Endothelial cell of umbilical vein (primary cell): ENCODE data around the gene GPR78. TPM values are rescaled to one million over a fixed set of nuclear protein-coding genes. Genes with fewer than 3 reads are reported as not detected.

ENCODE experiments used
- BruUV-seq: library from RNA; stranded (reverse); fragments of 400-500 nt; replicated peaks from 2 replicates; lab custom pipeline; 2021; lab: Mats Ljungman, UMichigan
- CTCF ChIA-PET: fragments of 300-600, 350-600 bp; sonication (Branson Sonifier 250); formaldehyde crosslinking; loops from one replicate; lab custom pipeline; 2021; ENCODE audit warnings: antibody characterized with exemption, inconsistent platforms; lab: Charles Lee
- POLR2A ChIA-PET: fragments of 300-600, 350-600 bp; sonication (Branson Sonifier 250); formaldehyde crosslinking; loops from one replicate; lab custom pipeline; 2021; ENCODE audit warnings: antibody characterized with exemption, inconsistent platforms; lab: Charles Lee
- DNase-seq: peaks from one replicate; pipeline ENCODE4 v3.0.0-alpha.2; 2011; ENCODE audit warnings: low read depth, low spot score
- FAIRE-seq: peaks from 2 replicates; lab custom pipeline; 2011; peaks lifted over from hg19 to GRCh38; lab: Jason Lieb, UNC
- H2AFZ ChIP-seq: 2 replicates; pipeline ENCODE4 v1.6.0; 2012; ENCODE audit warnings: low read depth, low read length, control low read depth, inconsistent platforms
- H3K27ac ChIP-seq: 2 replicates; pipeline ENCODE4 v1.5.1; 2011; ENCODE audit warnings: low read depth, mild to moderate bottlenecking, control low read depth, low read length, moderate library complexity; ENCODE audit not compliant: insufficient read depth
- H3K27me3 ChIP-seq, 2 experiments: 2 replicates each; pipeline versions ENCODE4 v1.6.0 to v1.6.1; 2011; ENCODE audit warnings: low read length in 2 of 2, mixed read lengths in 1 of 2; ENCODE audit not compliant: control insufficient read depth in 2 of 2, insufficient read depth in 2 of 2
- H3K36me3 ChIP-seq, 2 experiments: 2 replicates in 1 of 2; 3 replicates in 1 of 2; pipeline ENCODE4 v1.5.1; 2011; ENCODE audit warnings: low read length in 2 of 2, mild to moderate bottlenecking in 1 of 2, moderate library complexity in 1 of 2; ENCODE audit not compliant: control insufficient read depth in 2 of 2, insufficient read depth in 2 of 2; ENCODE audit errors: extremely low read depth in 1 of 2
- H3K4me1 ChIP-seq: 3 replicates; pipeline ENCODE4 v1.5.1; 2011; ENCODE audit warnings: mild to moderate bottlenecking, low read length; ENCODE audit not compliant: control insufficient read depth, insufficient read depth; ENCODE audit errors: extremely low read depth
- H3K4me2 ChIP-seq: 2 replicates; pipeline ENCODE4 v1.6.1; 2011; ENCODE audit warnings: low read length, control low read depth, mixed read lengths; ENCODE audit not compliant: insufficient read depth
- H3K4me3 ChIP-seq, 3 experiments: fragments of 200-600 bp in 1 of 3; sonication (generic), shearing (Covaris generic) in 1 of 3; replicated peaks in 1 of 3; 2 replicates each; pipeline ENCODE4 v1.5.1; 2011 to 2016; ENCODE audit warnings: control low read depth in 3 of 3, low read length in 3 of 3, mild to moderate bottlenecking in 2 of 3, inconsistent platforms in 1 of 3, low read depth in 1 of 3, moderate library complexity in 1 of 3; ENCODE audit not compliant: insufficient read depth in 1 of 3
- H3K79me2 ChIP-seq: 2 replicates; pipeline ENCODE4 v1.6.0; 2012; ENCODE audit warnings: low read length, inconsistent platforms; ENCODE audit not compliant: control insufficient read depth, insufficient read depth
- H3K9ac ChIP-seq: replicated peaks from 2 replicates; pipeline ENCODE3; 2011; ENCODE audit warnings: low read length, control low read depth; ENCODE audit not compliant: insufficient read depth; ENCODE audit errors: extremely low read depth
- H3K9me1 ChIP-seq: replicated peaks from 3 replicates; pipeline ENCODE4 v1.6.0; 2011; ENCODE audit warnings: mild to moderate bottlenecking, low read length; ENCODE audit not compliant: control insufficient read depth, insufficient read depth; ENCODE audit errors: extremely low read depth
- H3K9me3 ChIP-seq: replicated peaks from 2 replicates; pipeline ENCODE4 v1.5.1; 2012; ENCODE audit warnings: low read length, inconsistent platforms; ENCODE audit not compliant: control insufficient read depth, insufficient read depth
- H4K20me1 ChIP-seq: replicated peaks from 2 replicates; pipeline ENCODE3; 2011; ENCODE audit warnings: mild to moderate bottlenecking, low read length; ENCODE audit not compliant: control insufficient read depth, insufficient read depth; ENCODE audit errors: extremely low read depth
- CTCF ChIP-seq, 2 donors: IDR thresholded peaks; 1 replicate in 1 of 2; 2 replicates in 1 of 2; pipeline ENCODE4 v1.5.1; 2011; ENCODE audit warnings: low read length in 2 of 2, mild to moderate bottlenecking in 2 of 2, moderate library complexity in 2 of 2, control low read depth in 1 of 2, inconsistent platforms in 1 of 2, low read depth in 1 of 2; ENCODE audit not compliant: insufficient read depth in 1 of 2; ENCODE audit errors: extremely low read depth in 1 of 2
- EZH2 ChIP-seq: IDR thresholded peaks from 2 replicates; pipeline ENCODE4 v1.6.1; 2012; ENCODE audit warnings: borderline replicate concordance, low read depth, mild to moderate bottlenecking, moderate library complexity, low read length, inconsistent platforms; ENCODE audit not compliant: severe bottlenecking
- FOS ChIP-seq: IDR thresholded peaks from 2 replicates; pipeline ENCODE4 v1.6.1; 2011; ENCODE audit warnings: mild to moderate bottlenecking, low read length, moderate library complexity, borderline replicate concordance; ENCODE audit not compliant: insufficient read depth
- GATA2 ChIP-seq: IDR thresholded peaks from 2 replicates; pipeline ENCODE4 v1.7.0; 2011; ENCODE audit warnings: low read depth, mild to moderate bottlenecking, moderate library complexity, mixed read lengths, low read length; ENCODE audit not compliant: insufficient read length, insufficient read depth
- JUN ChIP-seq: IDR thresholded peaks from 2 replicates; pipeline ENCODE4 v1.6.1; 2011; ENCODE audit warnings: borderline replicate concordance, low read depth; ENCODE audit not compliant: insufficient read length, insufficient read depth
- MAX ChIP-seq: IDR thresholded peaks from 2 replicates; pipeline ENCODE4 v1.6.1; 2011; ENCODE audit not compliant: insufficient read depth, insufficient read length
- MYC ChIP-seq: IDR thresholded peaks from one replicate; pipeline ENCODE4 v1.6.1; 2011; ENCODE audit warnings: mild to moderate bottlenecking, low read depth, low read length
- POLR2A ChIP-seq: IDR thresholded peaks from 2 replicates; pipeline ENCODE4 v1.6.1; 2012; ENCODE audit warnings: low read depth, mild to moderate bottlenecking, control low read depth, low read length
- POLR2AphosphoS5 ChIP-seq: IDR thresholded peaks from 2 replicates; pipeline ENCODE4 v1.6.1; 2012; ENCODE audit warnings: low read depth, mild to moderate bottlenecking, control low read depth, low read length, moderate library complexity; ENCODE audit not compliant: insufficient read depth
- dilution Hi-C: fragments of 300-500 bp; cut with MboI; formaldehyde crosslinking; loops from one replicate; pipeline ENCODE4 v1.15.0; 2019; ENCODE audit warnings: low sequenced_read_pairs; ENCODE audit not compliant: extremely low pct_ligation_motif_present
- intact Hi-C: fragments of 100-400 bp; cut with micrococcal nuclease; formaldehyde crosslinking; loops from one replicate; pipeline ENCODE4 v1.10.0; 2022
- polyA plus RNA-seq, 4 experiments: library from polyadenylated mRNA; depleted of rRNA in 3 of 4; stranded (reverse) in 3 of 4; unstranded in 1 of 4; fragments of >200 nt; gene quantifications; 2 replicates each; pipeline versions ENCODE4 v1.2.1 to v1.2.3, GENCODE V29; 2011 to 2012; ENCODE audit warnings: missing spikeins in 1 of 4
- total RNA-seq: library from RNA; stranded (reverse); gene quantifications from 2 replicates; pipeline ENCODE4 v1.2.3, GENCODE V29; 2021

GPR78 gene
- total and polyA plus RNA-seq, 2 donors (not counting 3 experiments of a cell fraction or from before 2014, with no cell fraction given), result not detected

GRCh38 chr4:8585186-8585585, 5.0 kb downstream of the GPR78 start:
- TF ChIP-seq EZH2 (no peak), MYC (no peak), POLR2A (no peak)
- no peak overlapping the region for H3K4me2 ChIP-seq
- H4K20me1 ChIP-seq, result no peaks in the 10 kb centered on the region
- no peaks in the 10 kb centered on the region for H3K9me3 ChIP-seq
- FAIRE-seq (no peak), DNase-seq (no peak)
- H3K4me1 ChIP-seq, result no peaks in the 10 kb centered on the region
- H3K9me1 ChIP-seq, result no peaks in the 10 kb centered on the region
- no peaks in the 10 kb centered on the region for H3K36me3 ChIP-seq
- POLR2A ChIA-PET, result no interaction called here
- no peaks in the 10 kb centered on the region for H3K27me3 ChIP-seq
- CTCF ChIA-PET, result no interaction called here
- no peak overlapping the region for H3K4me3 ChIP-seq
- no peak overlapping the region for H2AFZ ChIP-seq
- intact Hi-C loops (no loop called here), dilution Hi-C loops (no loop called here)
- H3K9ac ChIP-seq, result no peak overlapping the region
- no TSS peak for BruUV-seq
- H3K79me2 ChIP-seq, result no peaks in the 10 kb centered on the region
- H3K27ac ChIP-seq, result no peak overlapping the region

DNA sequence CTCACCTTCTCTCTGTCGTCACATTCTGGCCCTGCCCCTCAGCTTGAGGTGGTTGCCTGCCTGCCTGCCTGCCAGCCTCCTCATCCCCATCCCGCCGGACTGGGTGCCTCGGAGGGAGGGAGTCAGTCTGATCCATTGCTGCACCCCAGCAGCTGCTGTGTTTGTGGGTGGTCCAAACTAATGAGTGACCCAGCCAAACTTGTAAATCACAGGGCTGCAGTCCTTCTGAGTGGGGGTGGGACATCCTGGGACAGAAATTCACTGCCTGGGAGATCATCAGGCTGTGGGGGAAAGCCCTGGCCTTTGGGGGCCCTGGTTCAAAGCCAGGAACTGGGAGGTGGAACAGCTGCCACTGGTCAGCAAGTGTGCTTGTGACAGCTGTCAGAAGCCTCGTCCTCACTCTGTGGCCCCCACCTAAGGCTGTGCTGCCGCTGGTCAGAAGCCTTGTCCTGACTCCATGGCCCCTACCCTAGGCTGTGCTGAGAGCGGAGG, 5.6 kb downstream of the GPR78 start:
- ChIA-PET CTCF (no interaction called here), POLR2A (no interaction called here)
- no peaks in the 10 kb centered on the region for H3K4me1 ChIP-seq
- no peak overlapping the region for H3K9ac ChIP-seq
- H3K9me1 ChIP-seq, result no peaks in the 10 kb centered on the region
- dilution Hi-C loops (no loop called here), intact Hi-C loops (no loop called here)
- H3K36me3 ChIP-seq, result no peaks in the 10 kb centered on the region
- DNase-seq (no peak), FAIRE-seq (no peak)
- H3K9me3 ChIP-seq, result no peaks in the 10 kb centered on the region
- no TSS peak for BruUV-seq
- H3K4me2 ChIP-seq, result no peak overlapping the region
- H3K79me2 ChIP-seq, result no peaks in the 10 kb centered on the region
- no peak overlapping the region for H3K27ac ChIP-seq
- no peak overlapping the region for H3K4me3 ChIP-seq
- H4K20me1 ChIP-seq, result no peaks in the 10 kb centered on the region
- no peak overlapping the region for H2AFZ ChIP-seq
- H3K27me3 ChIP-seq, result peaks cover 0 to 3% of the 10 kb centered on the region in 2 experiments
- TF ChIP-seq CTCF (IDR thresholded peaks at IDR 0.05; ENCODE audit: extremely low read depth in 1 of 2, insufficient read depth in 1 of 2, low read depth in 1 of 2, low read length in 2 of 2) (no peak), POLR2AphosphoS5 (no peak), GATA2 (no peak), EZH2 (no peak), JUN (no peak), POLR2A (no peak), FOS (no peak), MAX (no peak), MYC (no peak)
